Tibial artery (tissue), 4 donors: Measurements from ENCODE around the gene KDSR.

Experiments used
- DNase-seq, 2 donors: peaks; one replicate each; pipeline ENCODE4 v3.0.0-alpha.2; 2019
- H3K27ac ChIP-seq, 2 donors: fragments of 200-600 bp; sonication (generic) in 1 of 2; 1 replicate in 1 of 2; 2 replicates in 1 of 2; pipeline ENCODE4 v1.5.1; 2018 to 2019; ENCODE audit warnings: mild to moderate bottlenecking in 1 of 2
- H3K27me3 ChIP-seq, 2 donors: fragments of 200-600 bp; sonication (generic) in 1 of 2; one replicate each; pipeline versions ENCODE4 v1.5.1 to v1.6.0; 2016 to 2019
- H3K36me3 ChIP-seq, 3 donors: fragments of 200-600 bp; sonication (generic) in 2 of 3; one replicate each; pipeline ENCODE4 v1.5.1; 2016 to 2019; ENCODE audit warnings: mild to moderate bottlenecking in 2 of 3
- H3K4me1 ChIP-seq, 4 donors: fragments of 200-600 bp; sonication (generic) in 2 of 4; 1 replicate in 3 of 4; 2 replicates in 1 of 4; pipeline ENCODE4 v1.5.1; 2016 to 2019
- H3K4me3 ChIP-seq, 2 donors: fragments of 200-600 bp; sonication (generic) in 1 of 2; 1 replicate in 1 of 2; 2 replicates in 1 of 2; pipeline ENCODE4 v1.5.1; 2018 to 2019; ENCODE audit warnings: mild to moderate bottlenecking in 2 of 2
- H3K9me3 ChIP-seq, 3 donors: fragments of 200-600 bp; sonication (generic) in 1 of 3; one replicate each; pipeline ENCODE4 v1.5.1; 2016 to 2019
- intact Hi-C: fragments of 100-400 bp; cut with DNase I; formaldehyde crosslinking; loops from one replicate; pipeline ENCODE4 v1.15.0; 2023; ENCODE audit warnings: low total_unique reads
- TF ChIP-seq, protein P1 (sequence below), 2 experiments: fragments of 200-600 bp in 1 of 2; fragments of 450-650 bp in 1 of 2; IDR thresholded peaks; one replicate each; pipeline ENCODE4 v1.5.1; 2017 to 2019; ENCODE audit warnings: antibody characterized with exemption in 2 of 2, mild to moderate bottlenecking in 1 of 2, moderate library complexity in 1 of 2

The KDSR gene

DNA sequence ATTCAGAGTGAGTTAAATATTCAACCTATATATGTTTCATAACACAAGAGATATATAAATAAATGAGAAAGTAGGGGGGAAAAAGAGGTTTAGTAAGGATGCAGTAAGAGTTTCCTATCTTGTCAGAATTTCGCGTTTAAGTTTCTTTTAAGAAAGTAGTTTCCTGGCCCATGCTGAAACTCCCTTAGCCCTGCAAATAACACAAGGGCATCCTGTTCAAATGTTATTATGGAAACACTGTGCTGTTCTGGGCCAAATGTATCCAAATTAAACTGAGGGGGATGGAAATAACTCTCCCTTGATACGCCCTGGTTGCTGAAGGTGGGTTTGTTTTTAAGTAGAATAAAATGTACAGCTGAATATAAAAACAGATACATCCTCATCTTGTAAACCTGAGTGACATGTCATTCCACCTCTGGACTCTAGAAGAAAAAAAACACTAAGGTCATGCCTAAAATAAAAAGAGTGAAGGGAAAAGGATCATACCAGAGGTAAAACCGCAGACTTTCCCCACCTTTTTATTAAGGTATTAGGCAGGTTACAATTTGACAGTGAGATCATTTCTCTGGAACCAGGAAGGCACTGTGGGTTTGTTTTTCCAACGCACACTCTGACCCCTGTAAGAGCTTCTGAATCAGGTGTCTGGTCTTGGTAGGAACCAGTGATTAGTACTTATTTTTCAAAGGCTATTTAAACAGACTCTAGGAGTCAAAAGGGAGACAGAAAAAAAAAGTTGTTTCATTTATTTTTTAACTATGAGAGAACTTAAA lies 64.2 kb downstream of the KDSR start:
- Histone ChIP-seq H3K4me3 (no peak overlapping the region), H3K9me3 (no peaks in the 10 kb centered on the region), H3K4me1 (peaks cover 0 to 63% (median 40%) of the 10 kb centered on the region in 4 donors), H3K36me3 (no peaks in the 10 kb centered on the region), H3K27me3 (no peaks in the 10 kb centered on the region), H3K27ac (peak overlapping the region; percentile 60 to 65)
- TF ChIP-seq, protein P1, sequence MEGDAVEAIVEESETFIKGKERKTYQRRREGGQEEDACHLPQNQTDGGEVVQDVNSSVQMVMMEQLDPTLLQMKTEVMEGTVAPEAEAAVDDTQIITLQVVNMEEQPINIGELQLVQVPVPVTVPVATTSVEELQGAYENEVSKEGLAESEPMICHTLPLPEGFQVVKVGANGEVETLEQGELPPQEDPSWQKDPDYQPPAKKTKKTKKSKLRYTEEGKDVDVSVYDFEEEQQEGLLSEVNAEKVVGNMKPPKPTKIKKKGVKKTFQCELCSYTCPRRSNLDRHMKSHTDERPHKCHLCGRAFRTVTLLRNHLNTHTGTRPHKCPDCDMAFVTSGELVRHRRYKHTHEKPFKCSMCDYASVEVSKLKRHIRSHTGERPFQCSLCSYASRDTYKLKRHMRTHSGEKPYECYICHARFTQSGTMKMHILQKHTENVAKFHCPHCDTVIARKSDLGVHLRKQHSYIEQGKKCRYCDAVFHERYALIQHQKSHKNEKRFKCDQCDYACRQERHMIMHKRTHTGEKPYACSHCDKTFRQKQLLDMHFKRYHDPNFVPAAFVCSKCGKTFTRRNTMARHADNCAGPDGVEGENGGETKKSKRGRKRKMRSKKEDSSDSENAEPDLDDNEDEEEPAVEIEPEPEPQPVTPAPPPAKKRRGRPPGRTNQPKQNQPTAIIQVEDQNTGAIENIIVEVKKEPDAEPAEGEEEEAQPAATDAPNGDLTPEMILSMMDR (IDR thresholded peaks at IDR 0.05), result no peak
- no peak for DNase-seq
- intact Hi-C loops, result no loop called here

DNA sequence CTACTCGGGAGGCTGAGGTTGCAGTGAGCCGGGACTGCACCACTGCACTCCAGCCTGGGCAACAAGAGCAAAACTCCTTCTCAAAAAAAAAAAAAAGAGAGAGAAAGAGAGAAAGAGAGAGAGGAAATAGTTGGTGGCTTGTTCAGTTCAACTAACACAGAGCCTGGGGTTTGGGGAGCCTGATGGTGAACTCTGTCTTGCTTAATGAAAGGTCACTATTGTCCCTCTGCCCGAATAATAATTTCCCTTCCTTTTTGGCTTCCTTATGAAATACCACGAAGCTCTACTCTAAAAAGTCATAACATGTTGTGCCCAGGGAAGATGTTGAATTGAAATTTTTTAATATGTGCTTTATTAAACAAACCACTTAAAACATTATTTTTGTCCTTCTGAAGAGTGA lies 64.8 kb downstream of the KDSR start:
- Histone ChIP-seq H3K4me1 (peaks cover 0 to 61% (median 39%) of the 10 kb centered on the region in 4 donors), H3K36me3 (no peaks in the 10 kb centered on the region), H3K27me3 (no peaks in the 10 kb centered on the region), H3K9me3 (no peaks in the 10 kb centered on the region), H3K27ac (peak overlapping the region; percentile 60 to 65), H3K4me3 (no peak overlapping the region)
- DNase-seq, result no peak
- intact Hi-C loops, result no loop called here
- TF ChIP-seq, protein P1 (IDR thresholded peaks at IDR 0.05), result no peak

DNA sequence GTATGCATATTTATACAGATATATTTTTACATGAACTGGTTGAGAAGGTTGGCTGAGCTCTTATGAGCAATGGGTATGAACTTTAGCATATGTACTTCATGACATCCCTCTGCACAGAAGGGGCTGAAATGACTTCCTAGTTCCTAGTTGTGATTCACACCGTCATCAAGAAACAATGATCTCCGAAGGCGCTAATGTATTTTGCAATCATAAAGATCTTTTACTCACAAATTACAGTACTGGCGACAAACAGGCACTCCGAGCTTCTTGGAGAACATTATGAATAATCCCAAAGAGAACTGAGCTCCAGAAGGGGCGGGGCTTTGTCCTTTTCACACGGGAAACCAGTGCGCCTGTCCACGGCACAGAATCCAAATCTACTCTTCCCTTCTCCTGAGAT lies 65.6 kb downstream of the KDSR start:
- intact Hi-C loops, result no loop called here
- peak overlapping the region; percentile 60 to 65 for H3K27ac ChIP-seq
- no peak overlapping the region for H3K4me3 ChIP-seq
- H3K36me3 ChIP-seq, result no peaks in the 10 kb centered on the region
- no peaks in the 10 kb centered on the region for H3K9me3 ChIP-seq
- peaks cover 0 to 56% (median 37%) of the 10 kb centered on the region in 4 donors for H3K4me1 ChIP-seq
- H3K27me3 ChIP-seq, result no peaks in the 10 kb centered on the region
- TF ChIP-seq, protein P1 (IDR thresholded peaks at IDR 0.05), result no peak
- DNase-seq, result peak in 1 of 2 donors; percentile 82

DNA sequence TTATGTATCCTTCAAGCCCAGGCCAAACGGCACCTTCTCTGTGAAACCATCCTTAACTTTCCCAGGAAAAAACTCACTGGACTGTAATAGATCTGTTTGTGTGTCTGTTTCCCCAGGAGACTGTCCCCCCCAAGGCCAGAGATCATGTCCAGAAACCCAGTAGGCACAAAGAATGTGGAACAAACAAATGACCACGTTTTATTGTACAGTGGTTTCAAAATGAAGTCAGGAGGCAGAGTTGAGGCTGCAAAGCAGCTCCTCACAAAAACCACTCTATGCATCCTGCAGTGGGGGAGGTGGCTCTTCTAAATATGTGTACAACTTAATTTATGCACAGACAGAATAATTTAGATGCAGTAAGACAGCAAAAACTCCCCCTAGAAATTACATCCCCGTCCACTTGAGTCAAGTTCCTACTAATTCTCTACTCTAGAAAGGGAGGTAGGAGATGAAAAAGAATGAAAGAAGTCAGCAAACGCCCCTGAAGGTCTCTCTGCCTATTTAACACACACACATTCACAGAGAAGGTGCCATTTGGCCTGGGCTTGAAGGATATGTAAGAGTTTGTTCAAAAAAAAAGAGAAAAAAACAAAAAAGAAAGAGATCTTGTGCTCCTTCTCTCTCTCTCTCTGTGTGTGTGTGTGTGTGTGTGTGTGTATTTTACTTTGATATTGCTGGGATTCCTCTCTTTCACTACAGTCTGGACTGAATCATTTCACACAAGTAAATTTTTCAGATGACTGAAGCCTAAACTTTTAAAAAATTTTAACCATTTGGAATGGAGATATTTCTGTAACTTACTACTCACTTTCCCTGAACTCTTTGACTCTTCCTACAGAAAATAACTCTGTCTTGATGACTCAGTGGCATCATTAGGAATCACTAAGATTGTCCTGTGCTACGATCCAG lies 66.9 kb downstream of the KDSR start:
- peaks cover 0 to 56% (median 35%) of the 10 kb centered on the region in 4 donors for H3K4me1 ChIP-seq
- intact Hi-C loops, result no loop called here
- no peak for DNase-seq
- TF ChIP-seq, protein P1 (IDR thresholded peaks at IDR 0.05), result no peak
- no peaks in the 10 kb centered on the region for H3K9me3 ChIP-seq
- no peaks in the 10 kb centered on the region for H3K36me3 ChIP-seq
- H3K27me3 ChIP-seq, result no peaks in the 10 kb centered on the region
- no peak overlapping the region for H3K4me3 ChIP-seq
- peak overlapping the region; percentile 21 to 65 for H3K27ac ChIP-seq

DNA sequence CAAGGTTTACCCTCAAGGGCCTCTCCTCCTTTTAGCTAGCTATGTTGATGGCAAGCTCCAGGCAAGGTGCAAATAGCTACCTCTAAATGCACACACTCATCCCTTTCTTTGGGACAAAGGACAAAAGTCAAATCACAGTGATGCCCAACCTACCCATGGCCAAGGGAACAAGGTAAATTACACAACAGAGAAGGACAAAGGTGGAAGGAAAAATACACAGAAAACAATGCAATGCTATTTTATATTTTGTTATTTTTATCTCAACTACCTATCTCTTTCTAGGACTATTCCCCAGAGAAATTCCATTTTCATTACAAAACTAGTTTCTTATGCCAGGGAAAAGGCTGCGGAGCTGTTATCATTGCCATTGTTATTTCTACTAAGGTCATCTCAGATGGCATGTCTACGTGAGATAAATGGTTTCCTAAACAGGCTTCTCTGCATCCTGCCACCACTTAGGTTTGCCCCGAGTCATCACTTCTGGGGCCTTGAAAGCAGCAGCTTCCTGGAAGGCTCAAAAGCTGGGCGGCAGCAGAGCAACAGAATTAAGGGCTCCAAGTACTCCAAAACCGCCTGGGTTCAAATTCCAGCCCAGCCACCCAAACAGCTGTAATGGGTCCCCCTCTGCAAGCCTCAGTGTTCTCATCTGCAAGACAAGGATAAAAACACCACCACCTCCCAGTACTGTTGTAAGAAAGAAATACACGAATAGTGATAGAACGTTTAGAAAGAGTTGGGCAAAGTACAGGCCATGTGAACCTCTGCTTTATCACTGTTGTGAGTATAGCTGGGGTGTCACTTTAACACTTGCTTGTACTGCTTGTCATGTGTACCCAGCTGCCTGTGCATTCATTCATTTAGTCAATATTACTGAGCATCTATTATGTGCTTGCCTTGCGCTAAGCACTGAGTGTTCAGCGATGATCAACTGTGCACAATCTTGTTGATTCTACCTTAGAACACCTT lies 68.3 kb downstream of the KDSR start:
- intact Hi-C loops, result no loop called here
- Histone ChIP-seq H3K9me3 (no peaks in the 10 kb centered on the region), H3K36me3 (no peaks in the 10 kb centered on the region), H3K4me3 (no peak overlapping the region), H3K27ac (no peak overlapping the region), H3K27me3 (no peaks in the 10 kb centered on the region), H3K4me1 (peaks cover 0 to 61% (median 39%) of the 10 kb centered on the region in 4 donors)
- TF ChIP-seq, protein P1 (IDR thresholded peaks at IDR 0.05), result no peak
- DNase-seq, result no peak
